Activated CD8-positive, alpha-beta memory T cell treated with anti-CD3 and anti-CD28 coated beads for 36 hours (primary cell): ENCODE measurements around the gene KATNB1. TPM values are rescaled to one million over a fixed set of nuclear protein-coding genes. Genes with fewer than 3 reads are reported as not detected.
"Not testable (repeated sequence)": the region's sequence is repeated elsewhere in the genome, so short reads cannot be mapped to it uniquely, and the experiment has no call there.

ENCODE experiments used
- CTCF ChIA-PET: fragments of 350-600 bp; sonication (Branson Sonifier 250); formaldehyde crosslinking; loops from one replicate; lab custom pipeline; 2021; ENCODE audit warnings: antibody characterized with exemption; lab: Charles Lee
- POLR2A ChIA-PET: fragments of 350-600 bp; sonication (Branson Sonifier 250); formaldehyde crosslinking; loops from one replicate; lab custom pipeline; 2021; ENCODE audit warnings: antibody characterized with exemption; lab: Charles Lee
- total RNA-seq, 2 experiments: library from RNA; stranded (reverse); gene quantifications; one replicate each; pipeline ENCODE4 v1.2.3, GENCODE V29; 2021

Gene KATNB1
- total RNA-seq, 2 experiments from 2014 or later: 58.6 to 64.3 TPM

GRCh38 chr16:57721356-57722209, 14.0 kb upstream of the KATNB1 start:
- ChIA-PET CTCF (interaction anchor here (1.3 kb wide), 1 partner anchor 9 kb away, joined by 3 read pairs; no protein-coding TSS in a partner anchor), POLR2A (no interaction called here)

GRCh38 chr16:57722210-57722499, 13.4 kb upstream of the KATNB1 start:
- ChIA-PET POLR2A (no interaction called here), CTCF (no interaction called here)

- ChIA-PET CTCF (interaction anchor here (1.0 to 1.2 kb wide), 2 partner anchors 132 to 146 kb away, joined by 3 to 4 read pairs; no protein-coding TSS in a partner anchor), POLR2A (no interaction called here)
Observed at GRCh38 chr16:57722651-57723050, 12.9 kb upstream of the KATNB1 start.

GRCh38 chr16:57723170-57723569, 12.4 kb upstream of the KATNB1 start:
- ChIA-PET POLR2A (no interaction called here), CTCF (interaction anchor here (1.0 to 1.2 kb wide), 2 partner anchors 132 to 147 kb away, joined by 3 to 4 read pairs; no protein-coding TSS in a partner anchor)

- ChIA-PET CTCF (interaction anchor here (1.1 to 1.3 kb wide), 2 partner anchors 77 to 148 kb away, joined by 3 to 5 read pairs; no protein-coding TSS in a partner anchor), POLR2A (no interaction called here)
Observed at GRCh38 chr16:57724531-57724930, 11.0 kb upstream of the KATNB1 start.

DNA sequence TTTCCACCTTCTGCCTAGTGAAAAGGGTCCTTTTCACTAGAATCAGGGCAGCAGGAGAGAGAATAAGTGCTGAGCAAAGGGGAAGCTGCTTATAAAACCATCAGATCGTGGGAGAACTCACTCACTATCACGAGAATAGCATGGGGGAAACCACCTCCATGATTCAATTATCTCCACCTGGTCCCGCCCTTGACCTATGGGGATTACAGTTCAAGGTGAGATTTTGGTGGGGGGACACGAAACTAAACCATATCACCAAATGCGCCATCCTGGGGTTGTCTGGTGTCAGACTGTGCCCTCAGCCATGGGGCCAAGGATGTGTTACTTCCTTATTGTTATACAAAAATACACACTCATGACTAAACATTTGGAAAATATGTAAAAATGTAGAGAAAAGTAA, 10.4 kb upstream of the KATNB1 start:
- POLR2A ChIA-PET: no interaction called here
- CTCF ChIA-PET: interaction anchor here (1.1 to 1.3 kb wide), 3 partner anchors 76 to 149 kb away, joined by 3 to 5 read pairs (median 4); no protein-coding TSS in a partner anchor

GRCh38 chr16:57725554-57725953, 10.0 kb upstream of the KATNB1 start:
- CTCF ChIA-PET: interaction anchor here (1.2 kb wide), 1 partner anchor 77 kb away, joined by 4 read pairs; no protein-coding TSS in a partner anchor
- POLR2A ChIA-PET: no interaction called here

GRCh38 chr16:57725976-57726375, 9.6 kb upstream of the KATNB1 start:
- ChIA-PET CTCF (interaction anchor here (1.2 kb wide), 1 partner anchor 77 kb away, joined by 4 read pairs; no protein-coding TSS in a partner anchor), POLR2A (no interaction called here)

- ChIA-PET POLR2A (no interaction called here), CTCF (interaction anchor here (1.2 to 1.3 kb wide), 2 partner anchors 9 to 78 kb away, joined by 3 to 4 read pairs; partner anchors contain the start of gene KATNB1)
Observed at GRCh38 chr16:57726433-57726947, 9.1 kb upstream of the KATNB1 start.

DNA sequence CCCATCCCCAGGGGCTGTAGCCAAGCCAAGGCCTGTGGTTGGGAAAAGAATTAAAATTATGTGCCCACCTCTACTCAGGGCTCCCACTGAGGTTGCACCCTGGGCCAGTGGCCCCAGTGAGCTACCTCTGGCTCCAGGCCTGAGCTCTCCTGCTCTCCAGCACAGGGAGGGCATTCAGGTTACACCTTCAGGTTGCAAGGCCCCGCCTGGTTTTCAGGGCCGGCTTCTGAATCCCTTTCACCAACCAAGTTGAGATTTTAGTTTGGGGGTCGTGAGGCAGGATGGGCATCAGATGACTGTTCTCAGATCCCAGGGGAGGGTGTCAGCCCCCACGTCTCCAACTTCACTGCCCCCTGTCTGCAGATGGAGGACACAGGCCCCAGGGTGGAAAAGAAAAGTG, 8.0 kb upstream of the KATNB1 start:
- CTCF ChIA-PET: interaction anchor here (1.3 to 1.4 kb wide), 2 partner anchors 8 to 137 kb away, joined by 3 to 4 read pairs; partner anchors contain the start of gene KATNB1
- POLR2A ChIA-PET: no interaction called here

DNA sequence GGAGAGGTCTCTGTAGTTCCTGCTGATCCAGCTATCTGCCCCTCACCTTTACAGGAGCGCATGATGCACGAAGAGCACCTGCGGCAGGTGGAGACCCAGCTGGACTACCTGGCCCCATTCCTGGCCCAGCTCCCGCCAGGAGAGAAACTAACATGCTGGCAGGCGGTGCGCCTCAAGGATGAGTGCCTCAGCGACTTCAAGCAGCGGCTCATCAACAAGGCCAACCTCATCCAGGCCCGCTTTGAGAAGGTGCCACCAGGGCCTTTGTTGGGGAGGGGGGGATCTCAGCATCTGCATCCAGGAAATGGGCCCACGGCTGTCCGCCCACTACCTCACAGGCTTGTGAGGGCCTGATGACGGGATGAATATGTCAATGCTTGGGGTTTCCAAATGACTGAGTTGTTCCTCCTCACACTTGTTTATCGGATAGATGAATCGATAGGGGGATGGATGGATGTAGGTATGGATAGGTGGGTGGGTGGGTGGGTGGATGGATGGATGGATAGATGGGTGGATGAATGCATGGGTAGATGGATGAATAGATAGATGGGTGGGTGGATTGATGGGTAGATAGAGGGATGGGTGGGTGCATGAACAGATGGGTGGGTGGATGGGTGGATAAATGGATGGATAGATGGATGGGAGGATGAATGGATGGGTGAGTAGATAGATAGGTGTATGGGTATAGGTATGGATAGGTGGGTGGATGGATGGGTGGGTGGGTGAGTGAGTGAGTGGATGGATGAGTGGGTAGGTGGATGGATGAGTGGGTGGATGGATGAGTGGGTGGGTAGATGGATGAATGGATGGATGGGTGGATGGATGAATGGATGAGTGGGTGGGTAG, 7.0 kb upstream of the KATNB1 start:
- POLR2A ChIA-PET: no interaction called here
- CTCF ChIA-PET: interaction anchor here (1.4 kb wide), 1 partner anchor 138 kb away, joined by 4 read pairs; no protein-coding TSS in a partner anchor

DNA sequence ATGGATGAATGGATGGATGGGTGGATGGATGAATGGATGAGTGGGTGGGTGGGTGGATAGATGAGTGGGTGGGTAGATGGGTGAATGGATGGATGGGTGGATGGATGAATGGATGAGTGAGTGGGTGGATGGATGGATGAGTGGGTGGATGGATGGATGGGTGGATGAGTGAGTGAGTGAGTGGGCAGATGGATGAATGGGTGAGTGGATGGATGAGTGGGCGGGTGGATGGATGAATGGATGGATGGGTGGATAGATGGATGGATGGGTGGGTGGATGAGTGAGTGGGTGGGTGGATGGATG, 6.4 kb upstream of the KATNB1 start:
- ChIA-PET CTCF (no interaction called here), POLR2A (no interaction called here)

DNA sequence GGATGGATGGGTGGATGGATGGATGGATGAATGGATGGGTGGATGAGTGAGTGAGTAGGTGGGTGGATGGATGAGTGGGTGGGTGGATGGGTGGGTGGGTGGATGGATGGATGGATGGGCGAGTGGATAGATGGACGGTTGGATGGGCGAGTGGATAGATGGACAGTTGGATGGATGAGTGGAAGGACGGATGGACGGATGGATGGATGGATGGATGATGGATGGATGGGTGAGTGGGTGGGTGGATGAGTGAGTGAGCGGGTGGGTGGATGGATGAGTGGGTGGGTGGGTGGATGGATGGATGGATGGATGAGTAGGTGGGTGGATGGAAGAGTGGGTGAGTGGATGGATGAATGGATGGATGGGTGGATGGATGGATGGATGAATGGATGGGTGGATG, 5.7 kb upstream of the KATNB1 start:
- CTCF ChIA-PET: not testable (repeated sequence)

DNA sequence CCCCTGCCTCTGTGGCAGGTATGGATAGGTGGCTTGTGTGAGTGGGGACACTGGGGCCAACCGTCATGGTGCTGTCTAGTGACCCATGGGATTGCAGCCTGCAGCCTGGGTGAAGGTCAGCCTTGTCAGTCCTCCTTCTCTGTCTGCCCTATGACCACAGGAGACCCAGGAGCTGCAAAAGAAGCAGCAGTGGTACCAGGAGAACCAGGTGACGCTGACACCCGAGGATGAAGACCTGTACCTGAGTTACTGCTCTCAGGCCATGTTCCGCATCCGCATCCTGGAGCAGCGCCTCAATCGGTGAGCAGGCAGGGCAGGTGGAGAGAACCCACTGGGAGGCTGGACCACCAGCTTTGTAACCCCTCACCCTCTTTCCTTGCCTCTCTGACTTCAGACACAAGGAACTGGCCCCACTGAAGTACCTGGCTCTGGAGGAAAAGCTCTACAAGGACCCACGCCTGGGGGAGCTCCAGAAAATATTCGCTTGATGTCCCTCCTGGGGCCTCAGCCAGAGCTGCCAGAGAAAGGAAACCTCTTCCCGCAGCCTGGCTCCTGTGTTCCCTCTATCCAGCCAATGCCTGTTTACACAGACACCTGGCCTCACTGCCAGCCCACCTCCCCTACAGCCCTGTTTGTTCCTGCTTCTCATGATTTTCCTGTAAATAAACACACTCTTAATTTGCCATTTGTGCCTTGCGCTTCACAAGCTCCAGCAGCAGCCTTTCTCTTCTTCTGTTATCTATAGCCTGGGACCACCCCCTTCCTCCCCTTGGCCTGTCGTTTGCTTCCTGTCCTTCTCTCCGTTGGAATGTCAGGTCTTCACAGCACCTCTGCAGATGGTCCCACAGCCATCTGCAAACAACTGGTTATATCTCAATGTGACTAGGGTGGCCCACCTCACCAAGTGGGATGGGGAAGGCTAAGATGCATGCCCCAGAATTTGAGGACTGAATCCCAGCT, 4.5 kb upstream of the KATNB1 start:
- CTCF ChIA-PET: interaction anchor here (0.8 kb wide), 1 partner anchor 269 kb away, joined by 3 read pairs; the partner anchor contains the start of gene ZNF319

More for the DNA sequence above, 5.7 kb upstream of the KATNB1 start:
- POLR2A ChIA-PET: not testable (repeated sequence)

DNA sequence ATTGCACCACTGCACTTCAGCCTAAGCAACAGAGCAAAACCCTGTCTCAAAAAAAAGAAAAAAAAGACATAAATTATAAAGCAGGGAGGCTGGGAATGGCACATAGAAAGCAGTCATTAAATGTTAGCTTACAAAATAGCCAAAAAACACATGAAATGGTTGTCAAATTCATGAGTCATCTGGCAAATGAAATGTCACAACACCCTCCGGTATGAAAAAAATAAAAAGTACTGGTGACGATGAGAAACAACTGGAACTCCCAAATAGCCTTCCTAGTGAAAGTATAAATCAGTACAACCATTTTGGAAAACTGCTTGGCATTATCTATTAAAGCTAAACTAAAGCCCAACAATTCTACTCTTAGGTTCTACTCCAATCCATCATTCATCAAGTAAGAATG, 3.5 kb upstream of the KATNB1 start:
- CTCF ChIA-PET: no interaction called here

More for the DNA sequence above, 4.5 kb upstream of the KATNB1 start:
- POLR2A ChIA-PET: no interaction called here

DNA sequence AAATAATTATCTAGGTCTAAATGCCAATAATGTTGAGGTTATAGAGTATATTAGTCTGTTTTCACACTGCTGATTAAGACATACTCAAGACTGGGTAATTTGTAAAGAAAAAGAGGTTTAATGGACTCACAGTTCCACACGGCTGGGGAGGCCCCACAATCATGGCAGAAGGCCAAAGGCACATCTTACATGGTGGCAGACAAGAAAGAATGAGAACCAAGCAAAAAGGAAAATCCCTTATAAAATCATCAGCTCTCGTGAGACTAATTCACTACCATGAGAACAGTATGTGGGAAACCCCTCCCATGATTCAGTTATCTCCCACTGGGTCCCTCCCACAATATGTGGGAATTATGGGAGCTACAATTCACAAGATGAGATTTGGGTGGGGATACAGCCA, 2.9 kb upstream of the KATNB1 start:
- ChIA-PET CTCF (no interaction called here), POLR2A (no interaction called here)

More for the DNA sequence above, 3.5 kb upstream of the KATNB1 start:
- POLR2A ChIA-PET: no interaction called here

DNA sequence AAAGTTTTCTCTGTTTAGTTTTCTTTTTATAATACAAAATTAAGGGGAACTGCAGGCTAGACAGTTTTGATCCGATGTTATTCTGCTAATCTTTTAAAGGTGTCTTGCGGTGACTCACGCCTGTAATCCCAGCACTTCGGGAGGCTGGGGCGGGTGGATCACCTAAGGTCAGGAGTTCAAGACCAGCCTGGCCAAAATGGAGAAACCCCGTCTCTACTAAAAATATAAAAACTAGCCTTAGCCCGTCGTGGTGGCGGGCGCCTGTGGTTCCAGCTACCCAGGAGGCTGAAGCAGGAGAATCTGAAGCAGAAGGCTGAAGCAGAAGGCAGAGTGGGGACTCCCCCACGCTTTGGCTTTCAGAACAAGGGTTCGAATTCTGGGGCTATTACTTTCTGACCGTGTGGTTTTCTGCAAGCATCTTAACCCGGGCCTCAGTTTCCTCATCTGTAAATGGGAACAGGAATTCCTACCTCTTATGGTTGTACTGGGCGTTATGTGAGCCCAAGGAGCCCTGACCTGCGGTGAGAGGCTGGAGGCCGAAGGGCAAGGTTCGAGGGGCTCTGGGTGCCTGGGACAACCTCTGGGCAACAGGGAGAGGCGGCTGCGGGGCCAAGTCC, 1.2 kb upstream of the KATNB1 start:
- ChIA-PET POLR2A (interaction anchor here (0.6 to 1.2 kb wide), 3 partner anchors 41 to 152 kb away, joined by 3 to 5 read pairs (median 3); no protein-coding TSS in a partner anchor), CTCF (interaction anchor here (0.6 to 2.8 kb wide), 3 partner anchors 78 to 158 kb away, joined by 3 to 13 read pairs (median 12); no protein-coding TSS in a partner anchor)
